Endometrial microvascular endothelial cells (primary cell): Measurements from ENCODE around the gene FNDC11. TPM values are rescaled to one million over a fixed set of nuclear protein-coding genes. Genes with fewer than 3 reads are reported as not detected.

Source experiments
- total RNA-seq: library from RNA; depleted of rRNA; stranded (reverse); fragments of >200 nt; gene quantifications from one replicate; pipeline ENCODE4 v1.2.3, GENCODE V29; 2015; ENCODE audit errors: inconsistent ontology term

FNDC11 gene
- total RNA-seq, 1 donor from 2014 or later, result 0.37 TPM

Other genes with a start within 250 kb of the FNDC11 start
- not detected for gene CHRNA4, start 192.8 kb upstream of the FNDC11 start, total RNA-seq
- gene KCNQ2, start 81.5 kb upstream of the FNDC11 start, total RNA-seq, result not detected
- 0.09 TPM for gene EEF1A2, start 55.1 kb upstream of the FNDC11 start, total RNA-seq
- 126 TPM for gene PPDPF, start 33.4 kb upstream of the FNDC11 start, total RNA-seq
- not detected for gene PTK6, start 16.8 kb upstream of the FNDC11 start, total RNA-seq
- not detected for gene SRMS, start 6.4 kb upstream of the FNDC11 start, total RNA-seq
- gene HELZ2, start 20.1 kb downstream of the FNDC11 start, total RNA-seq, result 61.5 TPM
- gene GMEB2, start 72.9 kb downstream of the FNDC11 start, total RNA-seq, result 11.9 TPM
- 0.65 TPM for gene STMN3, start 99.3 kb downstream of the FNDC11 start, total RNA-seq
- gene RTEL1, start 104.2 kb downstream of the FNDC11 start, total RNA-seq, result 15.1 TPM
- gene TNFRSF6B, start 142.5 kb downstream of the FNDC11 start, total RNA-seq, result 175 TPM
- gene ARFRP1, start 153.8 kb downstream of the FNDC11 start, total RNA-seq, result 55.7 TPM
- 39.2 TPM for gene ZGPAT, start 153.9 kb downstream of the FNDC11 start, total RNA-seq
- gene LIME1, start 182.5 kb downstream of the FNDC11 start, total RNA-seq, result 9.3 TPM
- gene SLC2A4RG, start 185.6 kb downstream of the FNDC11 start, total RNA-seq, result 17.3 TPM